Measurements from ENCODE around the gene MYRF. TPM values are rescaled to one million over a fixed set of nuclear protein-coding genes. Genes with fewer than 3 reads are reported as not detected.

Gene MYRF
- total and polyA plus RNA-seq, 2 of the 13 experiments (the other 11 are each of a cell fraction or from before 2014, with no cell fraction given), result 10.2 to 25.9 TPM

DNA sequence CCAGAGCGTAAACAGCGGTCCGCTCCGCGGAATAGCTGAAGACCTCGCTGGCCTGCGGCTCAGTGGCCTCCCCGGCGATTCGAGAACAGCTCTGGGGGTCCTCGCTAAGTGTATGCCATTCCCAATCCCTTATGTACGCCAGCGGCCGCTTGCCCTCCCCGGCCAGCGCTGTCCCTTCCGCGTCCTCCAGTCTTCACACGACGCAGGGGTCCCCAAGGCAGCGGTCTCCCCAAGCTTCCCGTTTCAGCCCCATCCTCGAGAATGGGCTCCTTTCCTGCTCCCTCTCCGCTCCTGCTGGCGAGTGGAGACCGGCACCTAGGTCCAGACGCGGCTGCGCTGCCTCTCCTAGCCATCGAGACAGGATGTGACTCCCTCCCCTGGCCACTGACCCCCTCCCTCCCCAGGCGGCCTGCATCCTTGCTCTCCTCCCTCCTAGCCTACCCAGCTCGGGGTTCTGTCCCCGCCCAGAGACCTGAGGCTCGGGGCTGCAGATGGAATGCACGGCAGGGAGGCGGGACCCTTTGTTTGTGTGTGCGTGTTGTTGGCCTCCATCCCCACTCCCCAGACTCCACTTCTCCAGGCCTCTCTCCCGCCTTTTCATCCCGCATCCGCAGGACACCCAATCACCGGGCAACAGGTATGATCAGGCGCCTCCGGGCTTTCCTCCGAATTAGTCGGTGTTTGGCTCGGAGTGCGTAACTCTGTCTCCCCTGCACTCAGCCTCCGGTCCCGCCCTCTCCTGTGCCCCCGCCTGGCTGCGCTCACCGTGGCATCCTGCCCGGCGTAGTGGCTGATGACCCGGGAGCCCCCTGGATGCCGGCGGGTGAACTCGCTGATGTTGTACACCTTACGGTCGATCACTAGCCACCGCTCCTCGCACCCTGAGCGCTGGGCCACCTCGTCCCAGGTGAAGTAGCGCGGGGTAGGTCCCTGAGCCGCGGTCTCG is 63.6 kb downstream of the MYRF start (continued):
- TF ChIP-seq, protein P1, sequence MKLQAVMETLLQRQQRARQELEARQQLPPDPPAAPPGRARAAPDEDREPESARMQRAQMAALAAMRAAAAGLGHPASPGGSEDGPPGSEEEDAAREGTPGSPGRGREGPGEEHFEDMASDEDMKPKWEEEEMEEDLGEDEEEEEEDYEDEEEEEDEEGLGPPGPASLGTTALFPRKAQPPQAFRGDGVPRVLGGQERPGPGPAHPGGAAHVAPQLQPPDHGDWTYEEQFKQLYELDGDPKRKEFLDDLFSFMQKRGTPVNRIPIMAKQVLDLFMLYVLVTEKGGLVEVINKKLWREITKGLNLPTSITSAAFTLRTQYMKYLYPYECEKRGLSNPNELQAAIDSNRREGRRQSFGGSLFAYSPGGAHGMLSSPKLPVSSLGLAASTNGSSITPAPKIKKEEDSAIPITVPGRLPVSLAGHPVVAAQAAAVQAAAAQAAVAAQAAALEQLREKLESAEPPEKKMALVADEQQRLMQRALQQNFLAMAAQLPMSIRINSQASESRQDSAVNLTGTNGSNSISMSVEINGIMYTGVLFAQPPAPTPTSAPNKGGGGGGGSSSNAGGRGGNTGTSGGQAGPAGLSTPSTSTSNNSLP (IDR thresholded peaks at IDR 0.05; ENCODE audit: low read depth, low read length), result no peak
- TF ChIP-seq FIP1L1 (IDR thresholded peaks at IDR 0.05; ENCODE audit: borderline replicate concordance, insufficient read depth, low read depth, low read length), result no peak
- TF ChIP-seq ZBTB49 (CRISPR knock-in tag; IDR thresholded peaks at IDR 0.05; ENCODE audit: borderline replicate concordance), result no peak
- TF ChIP-seq REXO4 (CRISPR knock-in tag; IDR thresholded peaks at IDR 0.05; ENCODE audit: borderline replicate concordance), result no peak
- TF ChIP-seq ZNF607 (CRISPR knock-in tag; IDR thresholded peaks at IDR 0.05; ENCODE audit: borderline replicate concordance), result no peak
- no peak; the same call in 1 of the 2 replicates for TF ChIP-seq SAP130 (CRISPR knock-in tag; IDR thresholded peaks at IDR 0.05; ENCODE audit: low read depth)
- TF ChIP-seq ZNF629 (CRISPR knock-in tag; conservative IDR thresholded peaks at IDR 0.05), result no peak
- TF ChIP-seq ZNF281 (CRISPR knock-in tag; IDR thresholded peaks at IDR 0.05; ENCODE audit: borderline replicate concordance), result 0 out of 2 replicates have a peak, but pooled peaks have one; percentile 4
- 0 out of 2 replicates have a peak, but pooled peaks have one; percentile 41 for TF ChIP-seq ZBTB10 (CRISPR knock-in tag; IDR thresholded peaks at IDR 0.05; ENCODE audit: borderline replicate concordance)
- no peak for TF ChIP-seq DNMT3B (CRISPR knock-in tag; conservative IDR thresholded peaks at IDR 0.05)
- no peak for TF ChIP-seq POGZ (CRISPR knock-in tag; IDR thresholded peaks at IDR 0.05)
- TF ChIP-seq ERF (CRISPR knock-in tag; IDR thresholded peaks at IDR 0.05), result 0 out of 2 replicates have a peak, but pooled peaks have one; percentile 65
- peak; percentile 23; the same call in 1 of the 2 replicates for TF ChIP-seq NAIF1 (CRISPR knock-in tag; IDR thresholded peaks at IDR 0.05; ENCODE audit: borderline replicate concordance)
- no peak for TF ChIP-seq RBM22 (optimal IDR thresholded peaks at IDR 0.05; ENCODE audit: low read length)
- no peak for TF ChIP-seq AKAP8 (CRISPR knock-in tag; IDR thresholded peaks at IDR 0.05)
- TF ChIP-seq MBNL3 (CRISPR knock-in tag; conservative IDR thresholded peaks at IDR 0.05), result no peak
- no peak for TF ChIP-seq ZSCAN22 (CRISPR knock-in tag; IDR thresholded peaks at IDR 0.05)
- no peak for TF ChIP-seq ZNF121 (CRISPR knock-in tag; IDR thresholded peaks at IDR 0.05)
- no peak; the same call in 1 of the 2 replicates for TF ChIP-seq U2AF2 (IDR thresholded peaks at IDR 0.05; ENCODE audit: low read depth, low read length)

Measured in HepG2 (cell line).